SK-N-SH treated with all-trans-retinoic acid at 6 μM for 48 hours (cell line): ENCODE data around the gene ABCD3.

ENCODE experiments used
- ATAC-seq: fragments of 200-7000 bp; cut with Tn5 transposase; 3 replicates; pipeline ENCODE4 v1.9.1; 2020; ENCODE audit warnings: mild to moderate bottlenecking, moderate library complexity
- BACH2 ChIP-seq: fragments of 250-450 bp; sonication (Bioruptor Pico); IDR thresholded peaks from 2 replicates; pipeline ENCODE4 v1.9.0; 2021; ENCODE audit warnings: mild to moderate bottlenecking, borderline replicate concordance
- CSDC2 ChIP-seq: fragments of 250-450 bp; sonication (Bioruptor Pico); IDR thresholded peaks from 2 replicates; pipeline ENCODE4 v1.5.0; 2020; ENCODE audit warnings: mild to moderate bottlenecking, moderate library complexity
- ESRRG ChIP-seq: fragments of 250-450 bp; sonication (Bioruptor Pico); IDR thresholded peaks from 2 replicates; pipeline ENCODE4 v1.6.1; 2021; ENCODE audit warnings: mild to moderate bottlenecking
- ISL1 ChIP-seq: fragments of 250-450 bp; sonication (Bioruptor Pico); IDR thresholded peaks from 2 replicates; pipeline ENCODE4 v2.1.2; 2022; ENCODE audit warnings: mild to moderate bottlenecking, moderate library complexity
- OSR1 ChIP-seq: fragments of 250-450 bp; sonication (Bioruptor Pico); IDR thresholded peaks from 2 replicates; pipeline ENCODE4 v1.8.0; 2022; ENCODE audit warnings: moderate library complexity, mild to moderate bottlenecking, inconsistent platforms
- PPARA ChIP-seq: fragments of 250-450 bp; sonication (Bioruptor Pico); IDR thresholded peaks from 2 replicates; pipeline ENCODE4 v1.5.0; 2020; ENCODE audit warnings: mild to moderate bottlenecking, borderline replicate concordance
- RARB ChIP-seq: fragments of 250-450 bp; sonication (Bioruptor Pico); IDR thresholded peaks from 2 replicates; pipeline ENCODE4 v1.8.0; 2021; ENCODE audit warnings: mild to moderate bottlenecking, moderate library complexity
- SNAI2 ChIP-seq: fragments of 250-450 bp; sonication (Bioruptor Pico); IDR thresholded peaks from 2 replicates; pipeline ENCODE4 v1.5.0; 2020; ENCODE audit warnings: mild to moderate bottlenecking, moderate library complexity
- TCF4 ChIP-seq: fragments of 250-450 bp; sonication (Bioruptor Pico); IDR thresholded peaks from 2 replicates; pipeline ENCODE4 v1.8.0; 2021; ENCODE audit warnings: mild to moderate bottlenecking, moderate library complexity, borderline replicate concordance
- TOX ChIP-seq: fragments of 250-450 bp; sonication (Bioruptor Pico); IDR thresholded peaks from 2 replicates; pipeline ENCODE4 v1.8.0; 2021; ENCODE audit warnings: mild to moderate bottlenecking, moderate library complexity, borderline replicate concordance
- ZC3H10 ChIP-seq: fragments of 250-450 bp; sonication (Bioruptor Pico); IDR thresholded peaks from 2 replicates; pipeline ENCODE4 v1.5.1; 2021; ENCODE audit warnings: mild to moderate bottlenecking, moderate library complexity
- ZFP3 ChIP-seq: fragments of 250-450 bp; sonication (Bioruptor Pico); IDR thresholded peaks from 2 replicates; pipeline ENCODE4 v1.5.0; 2020; ENCODE audit warnings: mild to moderate bottlenecking, moderate library complexity
- ZFP30 ChIP-seq: fragments of 450-650 bp; formaldehyde crosslinking; IDR thresholded peaks from 2 replicates; pipeline ENCODE4 v1.5.0; 2022; ENCODE audit warnings: mild to moderate bottlenecking, moderate library complexity
- ZNF565 ChIP-seq: fragments of 450-650 bp; formaldehyde crosslinking; conservative IDR thresholded peaks from 2 replicates; pipeline ENCODE4 v1.5.0; 2020; ENCODE audit warnings: low read depth, mild to moderate bottlenecking, moderate library complexity
- ZNF8 ChIP-seq: fragments of 450-650 bp; formaldehyde crosslinking; IDR thresholded peaks from 2 replicates; pipeline ENCODE4 v1.5.0; 2020; ENCODE audit warnings: mild to moderate bottlenecking, moderate library complexity
- TF ChIP-seq, protein P1 (sequence below): fragments of 250-450 bp; sonication (Bioruptor Pico); IDR thresholded peaks from 2 replicates; pipeline ENCODE4 v1.8.0; 2020; ENCODE audit warnings: mild to moderate bottlenecking, moderate library complexity, borderline replicate concordance
- TF ChIP-seq, protein P2 (sequence below): fragments of 250-450 bp; sonication (Bioruptor Pico); IDR thresholded peaks from 2 replicates; pipeline ENCODE4 v1.8.0; 2021; ENCODE audit warnings: low read depth, mild to moderate bottlenecking, moderate library complexity, borderline replicate concordance
- TF ChIP-seq, protein P3 (sequence below): fragments of 250-450 bp; sonication (Bioruptor Pico); IDR thresholded peaks from 2 replicates; pipeline ENCODE4 v1.5.1; 2021; ENCODE audit warnings: mild to moderate bottlenecking, moderate library complexity
- TF ChIP-seq, protein P4 (sequence below): fragments of 250-450 bp; sonication (Bioruptor Pico); IDR thresholded peaks from 2 replicates; pipeline ENCODE4 v1.5.1; 2020; ENCODE audit warnings: low read depth, mild to moderate bottlenecking, moderate library complexity

The ABCD3 gene

DNA sequence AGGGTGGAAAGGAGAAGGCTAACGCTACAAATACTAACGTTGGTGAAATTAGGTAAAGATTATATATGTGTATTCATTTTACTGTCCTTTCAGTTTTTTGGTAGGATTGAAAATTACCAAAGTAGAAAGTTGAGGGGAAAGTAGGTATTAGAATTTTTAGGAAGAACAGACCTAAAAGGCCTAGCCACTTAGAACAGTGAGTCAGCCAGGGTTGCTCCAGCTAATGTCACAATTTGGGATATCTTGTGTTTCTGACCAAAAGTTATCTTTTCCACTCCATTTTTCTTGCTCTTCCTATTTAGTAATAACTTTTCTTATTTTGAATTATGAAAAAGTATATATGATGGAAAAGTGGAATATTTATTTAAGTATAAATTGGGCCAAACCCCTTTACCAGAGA is 83.2 kb downstream of the ABCD3 start:
- TF ChIP-seq ZNF565 (CRISPR knock-in tag), result no peak
- no peak for TF ChIP-seq TOX (CRISPR knock-in tag)
- TF ChIP-seq TCF4 (CRISPR knock-in tag), result no peak
- TF ChIP-seq ZFP3, result no peak
- no peak for TF ChIP-seq ZFP30 (CRISPR knock-in tag)
- no peak for TF ChIP-seq ZNF8 (CRISPR knock-in tag)
- TF ChIP-seq, protein P1, sequence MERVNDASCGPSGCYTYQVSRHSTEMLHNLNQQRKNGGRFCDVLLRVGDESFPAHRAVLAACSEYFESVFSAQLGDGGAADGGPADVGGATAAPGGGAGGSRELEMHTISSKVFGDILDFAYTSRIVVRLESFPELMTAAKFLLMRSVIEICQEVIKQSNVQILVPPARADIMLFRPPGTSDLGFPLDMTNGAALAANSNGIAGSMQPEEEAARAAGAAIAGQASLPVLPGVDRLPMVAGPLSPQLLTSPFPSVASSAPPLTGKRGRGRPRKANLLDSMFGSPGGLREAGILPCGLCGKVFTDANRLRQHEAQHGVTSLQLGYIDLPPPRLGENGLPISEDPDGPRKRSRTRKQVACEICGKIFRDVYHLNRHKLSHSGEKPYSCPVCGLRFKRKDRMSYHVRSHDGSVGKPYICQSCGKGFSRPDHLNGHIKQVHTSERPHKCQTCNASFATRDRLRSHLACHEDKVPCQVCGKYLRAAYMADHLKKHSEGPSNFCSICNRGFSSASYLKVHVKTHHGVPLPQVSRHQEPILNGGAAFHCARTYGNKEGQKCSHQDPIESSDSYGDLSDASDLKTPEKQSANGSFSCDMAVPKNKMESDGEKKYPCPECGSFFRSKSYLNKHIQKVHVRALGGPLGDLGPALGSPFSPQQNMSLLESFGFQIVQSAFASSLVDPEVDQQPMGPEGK, result no peak
- no peak for TF ChIP-seq SNAI2 (CRISPR knock-in tag)
- TF ChIP-seq, protein P2, sequence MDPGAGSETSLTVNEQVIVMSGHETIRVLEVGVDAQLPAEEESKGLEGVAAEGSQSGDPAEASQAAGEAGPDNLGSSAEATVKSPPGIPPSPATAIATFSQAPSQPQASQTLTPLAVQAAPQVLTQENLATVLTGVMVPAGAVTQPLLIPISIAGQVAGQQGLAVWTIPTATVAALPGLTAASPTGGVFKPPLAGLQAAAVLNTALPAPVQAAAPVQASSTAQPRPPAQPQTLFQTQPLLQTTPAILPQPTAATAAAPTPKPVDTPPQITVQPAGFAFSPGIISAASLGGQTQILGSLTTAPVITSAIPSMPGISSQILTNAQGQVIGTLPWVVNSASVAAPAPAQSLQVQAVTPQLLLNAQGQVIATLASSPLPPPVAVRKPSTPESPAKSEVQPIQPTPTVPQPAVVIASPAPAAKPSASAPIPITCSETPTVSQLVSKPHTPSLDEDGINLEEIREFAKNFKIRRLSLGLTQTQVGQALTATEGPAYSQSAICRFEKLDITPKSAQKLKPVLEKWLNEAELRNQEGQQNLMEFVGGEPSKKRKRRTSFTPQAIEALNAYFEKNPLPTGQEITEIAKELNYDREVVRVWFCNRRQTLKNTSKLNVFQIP (CRISPR knock-in tag), result no peak
- TF ChIP-seq ESRRG (CRISPR knock-in tag), result no peak
- TF ChIP-seq, protein P3, sequence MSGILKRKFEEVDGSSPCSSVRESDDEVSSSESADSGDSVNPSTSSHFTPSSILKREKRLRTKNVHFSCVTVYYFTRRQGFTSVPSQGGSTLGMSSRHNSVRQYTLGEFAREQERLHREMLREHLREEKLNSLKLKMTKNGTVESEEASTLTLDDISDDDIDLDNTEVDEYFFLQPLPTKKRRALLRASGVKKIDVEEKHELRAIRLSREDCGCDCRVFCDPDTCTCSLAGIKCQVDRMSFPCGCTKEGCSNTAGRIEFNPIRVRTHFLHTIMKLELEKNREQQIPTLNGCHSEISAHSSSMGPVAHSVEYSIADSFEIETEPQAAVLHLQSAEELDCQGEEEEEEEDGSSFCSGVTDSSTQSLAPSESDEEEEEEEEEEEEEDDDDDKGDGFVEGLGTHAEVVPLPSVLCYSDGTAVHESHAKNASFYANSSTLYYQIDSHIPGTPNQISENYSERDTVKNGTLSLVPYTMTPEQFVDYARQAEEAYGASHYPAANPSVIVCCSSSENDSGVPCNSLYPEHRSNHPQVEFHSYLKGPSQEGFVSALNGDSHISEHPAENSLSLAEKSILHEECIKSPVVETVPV (CRISPR knock-in tag), result no peak
- TF ChIP-seq CSDC2 (CRISPR knock-in tag), result no peak
- TF ChIP-seq ISL1, result no peak
- TF ChIP-seq PPARA (CRISPR knock-in tag), result no peak
- no peak for TF ChIP-seq BACH2 (CRISPR knock-in tag)
- TF ChIP-seq, protein P4, sequence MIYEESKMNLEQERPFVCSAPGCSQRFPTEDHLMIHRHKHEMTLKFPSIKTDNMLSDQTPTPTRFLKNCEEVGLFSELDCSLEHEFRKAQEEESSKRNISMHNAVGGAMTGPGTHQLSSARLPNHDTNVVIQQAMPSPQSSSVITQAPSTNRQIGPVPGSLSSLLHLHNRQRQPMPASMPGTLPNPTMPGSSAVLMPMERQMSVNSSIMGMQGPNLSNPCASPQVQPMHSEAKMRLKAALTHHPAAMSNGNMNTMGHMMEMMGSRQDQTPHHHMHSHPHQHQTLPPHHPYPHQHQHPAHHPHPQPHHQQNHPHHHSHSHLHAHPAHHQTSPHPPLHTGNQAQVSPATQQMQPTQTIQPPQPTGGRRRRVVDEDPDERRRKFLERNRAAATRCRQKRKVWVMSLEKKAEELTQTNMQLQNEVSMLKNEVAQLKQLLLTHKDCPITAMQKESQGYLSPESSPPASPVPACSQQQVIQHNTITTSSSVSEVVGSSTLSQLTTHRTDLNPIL (CRISPR knock-in tag), result no peak
- ATAC-seq, result no peak

DNA sequence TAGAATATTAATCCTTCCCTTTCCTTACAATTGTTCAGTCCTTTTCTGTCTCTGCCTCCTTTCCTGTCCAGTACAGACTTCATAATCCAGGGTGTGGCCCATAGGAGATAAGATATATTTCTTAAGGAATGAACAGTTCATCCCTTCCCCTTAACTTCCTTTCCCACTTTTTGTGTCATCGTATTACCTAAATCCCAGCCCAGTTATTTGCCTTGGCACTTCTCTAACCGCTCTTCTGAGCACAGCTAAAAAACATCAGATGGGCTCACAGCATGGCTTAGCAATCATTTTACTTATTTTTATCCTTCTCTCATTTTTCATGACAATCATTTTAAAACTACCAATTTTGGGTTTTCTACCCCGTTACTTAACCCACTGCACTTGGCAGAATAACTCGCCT is 83.7 kb downstream of the ABCD3 start:
- no peak for ATAC-seq
- no peak for TF ChIP-seq RARB (CRISPR knock-in tag)
- TF ChIP-seq ISL1, result no peak
- TF ChIP-seq, protein P1, result no peak
- TF ChIP-seq, protein P3 (CRISPR knock-in tag), result no peak
- TF ChIP-seq ZFP3, result no peak
- TF ChIP-seq OSR1 (CRISPR knock-in tag), result no peak

DNA sequence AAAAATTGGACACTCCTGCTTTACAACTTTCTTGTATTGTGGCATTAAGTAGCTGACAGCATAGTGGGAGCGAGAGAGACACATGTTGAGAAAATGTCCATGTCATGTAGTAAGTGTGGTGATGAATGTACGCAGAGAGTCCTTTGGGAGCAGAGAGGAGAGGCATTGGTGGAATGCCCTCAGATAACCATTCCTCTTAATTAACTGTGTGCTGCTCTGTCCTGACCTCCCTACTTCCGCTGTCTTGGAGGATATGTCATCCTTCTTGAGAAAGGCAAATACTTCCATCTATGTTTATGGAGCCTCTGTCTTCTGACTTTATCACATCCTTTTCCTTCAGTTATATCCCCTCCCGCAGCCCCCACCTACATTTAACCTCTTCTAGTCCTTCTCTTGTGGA is 85.0 kb downstream of the ABCD3 start:
- no peak for ATAC-seq
- TF ChIP-seq TOX (CRISPR knock-in tag) (no peak), ESRRG (CRISPR knock-in tag) (no peak), RARB (CRISPR knock-in tag) (no peak), ZNF565 (CRISPR knock-in tag) (no peak), CSDC2 (CRISPR knock-in tag) (no peak), ZC3H10 (CRISPR knock-in tag) (no peak), PPARA (CRISPR knock-in tag) (no peak), ZFP3 (no peak), BACH2 (CRISPR knock-in tag) (no peak)
- TF ChIP-seq, protein P4 (CRISPR knock-in tag), result no peak
- TF ChIP-seq, protein P1, result no peak
- TF ChIP-seq, protein P3 (CRISPR knock-in tag), result no peak
